ENCODE results near the gene SH3RF3.

DNA sequence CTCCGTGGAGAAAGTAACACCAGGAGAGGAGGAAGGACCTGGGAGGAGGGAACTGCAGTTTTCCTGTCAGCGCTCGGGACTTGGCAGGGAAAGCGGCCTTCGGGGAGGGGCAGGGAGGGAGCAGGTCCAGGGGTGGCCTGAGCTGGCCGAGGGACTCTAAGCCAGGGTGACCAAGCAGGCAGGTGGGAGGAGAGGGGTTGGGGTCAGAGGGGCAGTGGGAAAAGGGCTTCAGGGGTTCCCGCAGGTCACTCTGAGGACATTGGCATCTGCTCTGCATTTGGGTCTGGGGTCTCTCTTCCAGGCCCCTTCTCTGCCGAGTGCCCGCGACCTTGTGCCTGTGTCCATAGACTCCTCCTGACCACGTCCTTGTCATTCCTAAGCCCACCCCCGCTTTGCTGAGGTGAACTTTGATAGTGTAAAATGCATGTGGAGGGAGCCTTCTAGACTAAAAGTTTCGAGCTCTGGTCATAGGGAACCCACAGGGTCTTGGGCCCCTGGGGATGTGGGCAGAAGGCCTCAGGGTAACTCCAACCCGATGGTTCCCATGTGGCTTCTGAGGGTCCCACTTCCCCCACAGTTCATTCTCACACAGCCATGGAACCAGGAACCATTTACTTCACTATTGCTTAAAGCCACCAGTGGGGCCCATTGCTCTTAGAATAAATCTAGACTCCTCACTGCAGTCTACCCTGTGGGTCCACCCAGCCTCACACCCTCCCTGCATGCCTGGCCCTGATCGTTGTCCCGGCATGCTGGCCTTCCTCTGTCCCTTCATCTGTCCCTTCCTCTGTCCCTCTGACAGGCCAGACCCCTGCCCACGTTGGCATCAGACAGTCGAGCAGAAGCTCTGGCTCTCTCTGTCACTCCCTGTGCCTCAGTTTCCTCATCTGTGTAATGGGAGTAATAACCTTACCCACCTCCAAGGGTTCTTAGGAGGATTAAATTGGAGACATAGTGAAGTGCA lies 255.6 kb downstream of the SH3RF3 start:
- TF ChIP-seq POLR2A (IDR thresholded peaks at IDR 0.05; ENCODE audit: low read depth, low read length) (no peak), POLR2AphosphoS5 (IDR thresholded peaks at IDR 0.05; ENCODE audit: low read depth, low read length) (no peak), TAF1 (IDR thresholded peaks at IDR 0.05; ENCODE audit: low read depth, low read length) (no peak), PAX5 (IDR thresholded peaks at IDR 0.05; ENCODE audit: insufficient read depth, low read length, severe bottlenecking) (no peak)
